Smooth muscle cell (in vitro differentiated cells): Measurements from ENCODE around the gene RIPPLY3. TPM values are rescaled to one million over a fixed set of nuclear protein-coding genes. Genes with fewer than 3 reads are reported as not detected.

ENCODE experiments used
- polyA plus RNA-seq: library from polyadenylated mRNA; unstranded; fragments of >200 nt; fragmentation: Nextera tagmentation; extraction: Ambion mirVana; gene quantifications from 2 replicates; pipeline ENCODE4 v1.2.1, GENCODE V29; 2016
- small RNA-seq: library from RNA; depleted of rRNA; stranded (forward); fragments of <200 nt; gene quantifications from one replicate; pipeline ENCODE3, GENCODE V24; 2014
- total RNA-seq: library from RNA; depleted of rRNA; stranded (reverse); fragments of >200 nt; gene quantifications from 2 replicates; pipeline ENCODE4 v1.2.3, GENCODE V29; 2014

The RIPPLY3 gene
- total and polyA plus RNA-seq, 2 experiments from 2014 or later: not detected

Small RNA genes within 50 kb of the gene (small RNA-seq; reads per million reads assigned to genes)
- gene RF00019 (not detected), gene RNU6-696P (not detected)

Other genes with a start within 250 kb of the RIPPLY3 start
- gene HLCS, start 40.0 kb upstream of the RIPPLY3 start, total RNA-seq: 17.5 and 20.6 TPM in 2 replicates
- gene HLCS, start 40.0 kb upstream of the RIPPLY3 start, polyA plus RNA-seq: 7.5 and 13.7 TPM in 2 replicates
- 13.8 and 15.4 TPM in 2 replicates for gene PIGP, start 66.4 kb downstream of the RIPPLY3 start, total RNA-seq
- 17.6 and 19.3 TPM in 2 replicates for gene PIGP, start 66.4 kb downstream of the RIPPLY3 start, polyA plus RNA-seq
- 224 and 331 TPM in 2 replicates for gene TTC3, start 66.6 kb downstream of the RIPPLY3 start, total RNA-seq
- gene TTC3, start 66.6 kb downstream of the RIPPLY3 start, polyA plus RNA-seq: 177 and 193 TPM in 2 replicates